ENCODE measurements around the gene MPST.

Gene MPST

DNA sequence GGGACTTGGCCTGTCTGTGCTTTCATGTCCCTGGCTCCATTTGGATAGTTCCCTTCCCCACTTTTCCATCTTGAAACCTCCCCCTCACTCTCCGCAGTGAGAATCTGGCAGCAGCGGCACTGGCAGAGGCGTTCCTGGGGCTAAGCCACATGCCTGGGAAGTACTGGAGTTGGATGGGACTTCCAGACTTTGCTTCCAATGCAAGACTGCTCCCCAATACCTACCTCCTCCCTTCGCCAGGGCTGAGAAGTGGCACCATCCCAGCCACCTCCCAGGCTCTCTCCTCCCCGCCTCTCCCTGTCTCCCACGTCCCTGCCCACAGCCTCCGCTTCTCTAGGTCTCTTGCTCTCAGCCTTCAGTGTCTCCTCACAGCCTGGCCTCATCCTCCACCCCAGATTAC is 16.9 kb upstream of the MPST start:
- Histone ChIP-seq H3K27me3 (ENCODE audit: control insufficient read depth, insufficient read depth, low read length) (no peaks in the 10 kb centered on the region), H3K9me3 (ENCODE audit: control insufficient read depth, insufficient read depth, low read length) (no peaks in the 10 kb centered on the region), H3K27ac (ENCODE audit: low read length) (no peak overlapping the region), H3K36me3 (ENCODE audit: control insufficient read depth, insufficient read depth, low read length) (no peaks in the 10 kb centered on the region), H3K4me1 (ENCODE audit: control insufficient read depth, insufficient read depth, low read length) (peaks cover 7% of the 10 kb centered on the region; the same call in 1 of the 2 replicates), H3K4me3 (ENCODE audit: low read length) (no peak overlapping the region)
- no peak for DNase-seq (ENCODE audit: low read depth, low spot score)
- no CpG with 5 or more reads among the region's 7 CpGs for WGBS (ENCODE audit: insufficient coverage, insufficient read length)

DNA sequence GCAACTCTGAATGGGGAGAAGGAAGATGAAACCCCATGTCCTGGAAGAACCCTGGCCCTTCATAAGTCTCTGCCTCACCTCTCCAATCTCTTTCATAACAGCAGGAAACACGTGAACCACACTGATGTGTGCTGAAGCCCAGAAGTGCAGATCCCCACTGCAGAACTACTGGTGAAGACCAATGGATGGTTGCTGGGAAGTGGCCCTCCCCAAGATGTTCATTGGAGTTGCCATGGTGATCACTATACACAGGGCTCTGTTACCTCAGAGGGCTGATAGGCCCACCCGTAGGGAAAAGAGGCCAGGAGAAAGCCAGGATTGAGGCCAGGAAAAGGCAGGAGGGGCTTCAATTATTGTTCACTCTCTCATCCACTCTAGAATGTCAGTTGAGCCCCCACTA is 11.9 kb upstream of the MPST start:
- no peaks in the 10 kb centered on the region for H3K9me3 ChIP-seq (ENCODE audit: control insufficient read depth, insufficient read depth, low read length)
- no peaks in the 10 kb centered on the region for H3K36me3 ChIP-seq (ENCODE audit: control insufficient read depth, insufficient read depth, low read length)
- no CpG with 5 or more reads among the region's 2 CpGs for WGBS (ENCODE audit: insufficient coverage, insufficient read length)
- no peaks in the 10 kb centered on the region for H3K27me3 ChIP-seq (ENCODE audit: control insufficient read depth, insufficient read depth, low read length)
- H3K27ac ChIP-seq (ENCODE audit: low read length) = no peak overlapping the region
- DNase-seq (ENCODE audit: low read depth, low spot score) = no peak
- H3K4me3 ChIP-seq (ENCODE audit: low read length) = no peak overlapping the region
- peaks cover 2% of the 10 kb centered on the region; the same call in 1 of the 2 replicates for H3K4me1 ChIP-seq (ENCODE audit: control insufficient read depth, insufficient read depth, low read length)

DNA sequence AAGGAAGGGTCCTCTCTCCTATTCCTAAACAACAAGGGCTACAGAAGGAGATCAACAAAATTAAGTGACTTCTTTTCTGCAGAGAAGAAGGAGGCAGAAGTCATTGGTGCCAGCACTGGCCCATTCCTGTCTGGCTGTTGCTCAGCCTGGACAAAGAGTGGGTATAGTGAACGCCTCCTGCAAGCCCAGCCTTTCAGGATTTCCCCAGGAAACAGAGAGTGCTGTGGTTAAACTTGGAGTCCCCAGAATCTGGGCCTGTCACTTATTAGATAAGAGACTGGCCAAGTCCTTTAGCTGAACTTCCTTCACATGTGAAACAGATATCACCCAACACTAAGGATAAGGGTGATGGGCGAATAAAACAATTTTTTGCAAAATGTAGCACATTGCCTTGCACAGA is 11.2 kb upstream of the MPST start:
- no peak overlapping the region for H3K4me3 ChIP-seq (ENCODE audit: low read length)
- H3K4me1 ChIP-seq (ENCODE audit: control insufficient read depth, insufficient read depth, low read length) = 0 out of 2 replicates have a peak, but pooled peaks cover 2% of the 10 kb centered on the region
- H3K9me3 ChIP-seq (ENCODE audit: control insufficient read depth, insufficient read depth, low read length) = no peaks in the 10 kb centered on the region
- no CpG with 5 or more reads among the region's 2 CpGs for WGBS (ENCODE audit: insufficient coverage, insufficient read length)
- no peak for DNase-seq (ENCODE audit: low read depth, low spot score)
- no peak overlapping the region for H3K27ac ChIP-seq (ENCODE audit: low read length)
- H3K27me3 ChIP-seq (ENCODE audit: control insufficient read depth, insufficient read depth, low read length) = no peaks in the 10 kb centered on the region
- no peaks in the 10 kb centered on the region for H3K36me3 ChIP-seq (ENCODE audit: control insufficient read depth, insufficient read depth, low read length)

DNA sequence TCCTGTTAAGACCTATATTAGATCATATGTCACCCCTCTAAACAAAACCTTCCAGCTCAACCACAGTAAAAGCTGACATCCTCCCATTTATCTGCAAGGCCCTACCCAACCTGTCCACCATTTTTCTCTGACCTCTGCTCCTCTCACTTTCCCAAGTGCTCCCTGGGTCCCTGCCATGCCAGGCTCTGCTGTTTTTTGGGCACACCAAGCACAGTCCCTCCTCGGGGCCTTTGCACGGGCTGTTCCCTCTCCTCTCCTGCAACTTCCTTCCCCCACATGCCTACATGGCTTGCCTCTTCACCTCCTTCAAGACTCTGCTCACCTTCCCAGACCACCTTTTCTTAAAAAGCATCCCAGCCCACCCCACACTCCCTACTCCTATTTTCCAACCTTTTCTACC is 10.1 kb upstream of the MPST start:
- WGBS (ENCODE audit: insufficient coverage, insufficient read length) = no CpG with 5 or more reads among the region's 2 CpGs
- no peak overlapping the region for H3K4me3 ChIP-seq (ENCODE audit: low read length)

DNA sequence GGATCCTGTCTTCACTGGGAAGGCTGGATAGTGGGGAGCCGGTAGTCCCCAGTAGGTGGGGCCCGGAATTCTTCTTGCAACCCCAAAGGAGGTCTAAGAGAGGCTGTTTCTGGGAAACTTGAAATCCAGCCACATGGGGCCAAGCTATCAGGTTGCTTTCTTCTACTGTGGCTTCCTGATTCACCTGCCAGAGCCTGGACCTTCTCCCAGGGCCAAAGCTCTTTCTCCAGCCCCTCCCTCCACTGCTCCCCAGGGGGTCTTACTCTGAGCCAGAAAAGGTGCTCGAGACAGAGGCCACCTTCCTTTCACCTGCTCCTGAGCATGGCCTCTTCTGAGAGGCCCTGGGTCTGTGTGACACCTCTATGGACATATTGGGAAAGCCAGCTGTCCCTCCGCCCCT is 9.4 kb upstream of the MPST start:
- H3K36me3 ChIP-seq (ENCODE audit: control insufficient read depth, insufficient read depth, low read length) = no peaks in the 10 kb centered on the region
- WGBS (ENCODE audit: insufficient coverage, insufficient read length) = no CpG with 5 or more reads among the region's 4 CpGs
- no peaks in the 10 kb centered on the region for H3K9me3 ChIP-seq (ENCODE audit: control insufficient read depth, insufficient read depth, low read length)
- H3K4me3 ChIP-seq (ENCODE audit: low read length) = no peak overlapping the region
- DNase-seq (ENCODE audit: low read depth, low spot score) = no peak
- H3K27ac ChIP-seq (ENCODE audit: low read length) = no peak overlapping the region
- 0 out of 2 replicates have a peak, but pooled peaks cover 2% of the 10 kb centered on the region for H3K4me1 ChIP-seq (ENCODE audit: control insufficient read depth, insufficient read depth, low read length)
- H3K27me3 ChIP-seq (ENCODE audit: control insufficient read depth, insufficient read depth, low read length) = no peaks in the 10 kb centered on the region

More for the DNA sequence above, 10.1 kb upstream of the MPST start:
- H3K27me3 ChIP-seq (ENCODE audit: control insufficient read depth, insufficient read depth, low read length) = no peaks in the 10 kb centered on the region
- 0 out of 2 replicates have a peak, but pooled peaks cover 2% of the 10 kb centered on the region for H3K4me1 ChIP-seq (ENCODE audit: control insufficient read depth, insufficient read depth, low read length)
- DNase-seq (ENCODE audit: low read depth, low spot score) = no peak
- no peak overlapping the region for H3K27ac ChIP-seq (ENCODE audit: low read length)
- H3K36me3 ChIP-seq (ENCODE audit: control insufficient read depth, insufficient read depth, low read length) = no peaks in the 10 kb centered on the region
- H3K9me3 ChIP-seq (ENCODE audit: control insufficient read depth, insufficient read depth, low read length) = no peaks in the 10 kb centered on the region

DNA sequence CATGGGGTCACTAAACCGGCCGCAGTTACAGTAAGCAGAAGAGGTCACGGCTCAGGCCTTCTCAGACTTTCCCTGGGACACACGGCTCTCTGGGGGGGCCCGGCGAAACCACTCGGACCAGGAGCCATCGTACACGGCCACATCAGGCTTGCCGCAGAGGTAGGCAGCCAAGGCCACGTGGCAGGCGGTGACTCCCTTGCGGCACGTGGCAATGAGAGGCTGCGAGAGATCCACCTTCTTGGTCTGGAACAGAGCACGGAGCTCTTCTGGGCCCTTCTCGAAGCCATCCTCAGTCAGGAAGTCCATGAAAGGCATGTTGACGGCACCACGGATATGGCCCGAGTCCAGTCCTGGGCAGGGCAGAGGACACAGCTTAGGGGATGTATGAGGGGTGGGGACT is 8.6 kb upstream of the MPST start:
- no peak for DNase-seq (ENCODE audit: low read depth, low spot score)
- no peaks in the 10 kb centered on the region for H3K9me3 ChIP-seq (ENCODE audit: control insufficient read depth, insufficient read depth, low read length)
- H3K4me1 ChIP-seq (ENCODE audit: control insufficient read depth, insufficient read depth, low read length) = 0 out of 2 replicates have a peak, but pooled peaks cover 2% of the 10 kb centered on the region
- no peaks in the 10 kb centered on the region for H3K36me3 ChIP-seq (ENCODE audit: control insufficient read depth, insufficient read depth, low read length)
- no peaks in the 10 kb centered on the region for H3K27me3 ChIP-seq (ENCODE audit: control insufficient read depth, insufficient read depth, low read length)
- no CpG with 5 or more reads among the region's 20 CpGs for WGBS (ENCODE audit: insufficient coverage, insufficient read length)
- no peak overlapping the region for H3K4me3 ChIP-seq (ENCODE audit: low read length)
- no peak overlapping the region for H3K27ac ChIP-seq (ENCODE audit: low read length)

DNA sequence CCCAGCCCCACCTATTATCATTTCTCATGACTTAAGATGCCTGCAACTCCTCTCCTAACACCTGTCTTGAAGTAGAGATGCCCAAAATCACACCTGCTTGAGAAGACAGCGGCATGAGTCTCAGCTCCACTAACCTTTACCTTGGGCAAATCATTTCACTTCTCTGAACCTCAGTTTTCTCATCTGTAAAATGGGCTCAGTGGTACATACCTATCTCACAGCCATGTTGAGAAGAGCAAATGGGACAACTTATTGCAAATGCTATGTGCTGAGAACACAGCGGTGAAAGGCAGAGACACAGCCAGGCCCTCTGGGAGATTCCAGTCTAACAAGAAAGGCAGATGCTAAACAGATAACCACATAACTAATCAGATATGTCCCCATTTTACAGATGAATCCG is 8.1 kb upstream of the MPST start:
- no peaks in the 10 kb centered on the region for H3K9me3 ChIP-seq (ENCODE audit: control insufficient read depth, insufficient read depth, low read length)
- no peaks in the 10 kb centered on the region for H3K36me3 ChIP-seq (ENCODE audit: control insufficient read depth, insufficient read depth, low read length)
- H3K4me3 ChIP-seq (ENCODE audit: low read length) = no peak overlapping the region
- no peaks in the 10 kb centered on the region for H3K27me3 ChIP-seq (ENCODE audit: control insufficient read depth, insufficient read depth, low read length)
- no CpG with 5 or more reads among the region's 3 CpGs for WGBS (ENCODE audit: insufficient coverage, insufficient read length)
- H3K4me1 ChIP-seq (ENCODE audit: control insufficient read depth, insufficient read depth, low read length) = 0 out of 2 replicates have a peak, but pooled peaks cover 2% of the 10 kb centered on the region
- no peak overlapping the region for H3K27ac ChIP-seq (ENCODE audit: low read length)
- no peak for DNase-seq (ENCODE audit: low read depth, low spot score)

DNA sequence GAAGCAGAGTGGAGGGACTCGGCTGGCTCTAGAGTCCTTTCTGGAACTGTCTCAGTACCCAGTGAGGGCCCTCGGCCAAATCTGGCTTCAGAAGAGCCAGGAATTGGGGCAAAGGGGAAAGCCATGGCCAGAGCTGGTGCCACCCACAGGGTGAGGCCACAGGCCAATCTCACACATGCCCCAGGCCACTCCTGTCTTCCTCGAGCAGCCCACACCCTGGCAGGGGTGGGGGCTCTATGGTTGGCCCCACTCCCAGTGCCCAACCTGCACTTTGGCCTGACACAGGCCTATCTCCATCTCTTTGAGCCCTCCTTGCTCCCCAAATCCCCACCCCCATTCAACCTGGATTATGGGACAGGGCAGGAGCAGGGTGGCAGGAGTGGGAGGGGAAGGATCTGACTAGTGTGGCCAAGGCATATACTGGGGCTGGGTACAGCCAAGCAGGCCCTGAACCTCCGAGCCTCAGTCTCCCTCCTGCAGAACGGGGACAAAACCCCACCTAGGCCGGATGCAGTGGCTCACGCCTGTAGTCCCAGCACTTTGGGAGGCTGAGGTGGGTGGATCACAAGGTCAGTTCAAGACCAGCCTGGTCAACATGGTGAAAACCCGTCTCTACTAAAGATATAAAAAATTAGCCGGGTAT is 7.2 kb upstream of the MPST start:
- Histone ChIP-seq H3K9me3 (ENCODE audit: control insufficient read depth, insufficient read depth, low read length) (no peaks in the 10 kb centered on the region), H3K27me3 (ENCODE audit: control insufficient read depth, insufficient read depth, low read length) (no peaks in the 10 kb centered on the region), H3K4me1 (ENCODE audit: control insufficient read depth, insufficient read depth, low read length) (0 out of 2 replicates have a peak, but pooled peaks cover 2% of the 10 kb centered on the region), H3K36me3 (ENCODE audit: control insufficient read depth, insufficient read depth, low read length) (no peaks in the 10 kb centered on the region), H3K4me3 (ENCODE audit: low read length) (no peak overlapping the region), H3K27ac (ENCODE audit: low read length) (no peak overlapping the region)
- no CpG with 5 or more reads among the region's 9 CpGs for WGBS (ENCODE audit: insufficient coverage, insufficient read length)
- DNase-seq (ENCODE audit: low read depth, low spot score) = no peak

DNA sequence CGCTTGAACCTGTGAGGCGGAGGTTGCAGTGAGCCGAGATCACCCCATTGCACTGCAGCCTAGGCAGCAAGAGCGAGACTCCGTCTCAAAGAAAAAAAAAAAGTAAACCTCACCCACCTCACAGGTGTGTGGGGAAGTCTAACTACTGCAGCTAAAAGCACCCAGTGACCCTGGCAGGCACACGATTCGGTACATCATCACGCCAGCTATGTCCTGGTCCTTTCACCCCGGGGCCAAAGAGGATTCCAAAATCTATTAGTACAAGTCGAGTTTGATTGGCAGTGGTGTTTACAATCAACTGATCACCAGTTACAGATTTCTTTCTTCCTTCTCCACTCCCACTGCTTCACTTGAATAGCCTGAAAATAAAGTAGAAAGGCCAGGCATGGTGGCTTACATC is 6.6 kb upstream of the MPST start:
- DNase-seq (ENCODE audit: low read depth, low spot score) = no peak
- H3K4me3 ChIP-seq (ENCODE audit: low read length) = no peak overlapping the region
- no CpG with 5 or more reads among the region's 10 CpGs for whole genome bisulfite sequencing (ENCODE audit: insufficient coverage, insufficient read length)

DNA sequence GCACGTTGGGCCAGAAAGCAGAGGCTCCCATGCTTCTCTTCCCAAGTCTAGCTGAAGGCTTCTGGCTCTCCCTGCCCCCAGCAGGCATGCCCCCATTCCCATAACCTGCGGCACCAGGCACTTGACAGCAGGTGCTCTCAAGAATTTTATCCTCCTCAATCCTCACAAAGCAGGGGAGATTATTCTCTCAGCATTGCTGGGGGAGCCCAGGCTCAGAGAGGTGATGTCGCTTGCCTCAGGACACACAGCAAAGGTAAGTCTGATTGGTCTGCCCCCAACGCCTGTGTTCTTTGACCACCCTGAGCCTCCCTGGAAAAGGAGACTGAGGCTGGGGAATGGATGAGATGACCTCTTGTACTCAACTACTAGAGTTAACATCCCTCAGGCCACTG is 5.1 kb upstream of the MPST start:
- no CpG with 5 or more reads among the region's 4 CpGs for WGBS (ENCODE audit: insufficient coverage, insufficient read length)
- Histone ChIP-seq H3K27ac (ENCODE audit: low read length) (no peak overlapping the region), H3K36me3 (ENCODE audit: control insufficient read depth, insufficient read depth, low read length) (0 out of 2 replicates have a peak, but pooled peaks cover 4% of the 10 kb centered on the region), H3K9me3 (ENCODE audit: control insufficient read depth, insufficient read depth, low read length) (no peaks in the 10 kb centered on the region), H3K4me3 (ENCODE audit: low read length) (no peak overlapping the region), H3K27me3 (ENCODE audit: control insufficient read depth, insufficient read depth, low read length) (no peaks in the 10 kb centered on the region), H3K4me1 (ENCODE audit: control insufficient read depth, insufficient read depth, low read length) (peaks cover 4% of the 10 kb centered on the region; the same call in 1 of the 2 replicates)
- no peak for DNase-seq (ENCODE audit: low read depth, low spot score)

More for the DNA sequence above, 6.6 kb upstream of the MPST start:
- Histone ChIP-seq H3K9me3 (ENCODE audit: control insufficient read depth, insufficient read depth, low read length) (no peaks in the 10 kb centered on the region), H3K36me3 (ENCODE audit: control insufficient read depth, insufficient read depth, low read length) (0 out of 2 replicates have a peak, but pooled peaks cover 4% of the 10 kb centered on the region), H3K27me3 (ENCODE audit: control insufficient read depth, insufficient read depth, low read length) (no peaks in the 10 kb centered on the region), H3K27ac (ENCODE audit: low read length) (no peak overlapping the region), H3K4me1 (ENCODE audit: control insufficient read depth, insufficient read depth, low read length) (0 out of 2 replicates have a peak, but pooled peaks cover under 1% of the 10 kb centered on the region)
